A549 (cell line): ENCODE data around the gene CYB5RL. TPM values are rescaled to one million over a fixed set of nuclear protein-coding genes. Genes with fewer than 3 reads are reported as not detected.

Experiments used
- ATAC-seq, 2 experiments: fragments of 200-7000 bp in 1 of 2; fragments of >200 bp in 1 of 2; cut with Nextera tagmentation in 1 of 2; cut with Tn5 transposase in 1 of 2; 3 replicates each; pipeline versions ENCODE4 v1.8.0 to v1.9.1; 2018 to 2020; ENCODE audit warnings: mild to moderate bottlenecking in 1 of 2, moderate library complexity in 1 of 2
- CTCF ChIA-PET: fragments of 300-600 bp; sonication (Branson Sonifier 250); formaldehyde crosslinking; extraction: SDS; loops from one replicate; lab custom pipeline; 2021; ENCODE audit warnings: antibody characterized with exemption, inconsistent platforms; lab: Yijun Ruan, JAX
- POLR2A ChIA-PET: fragments of 350-600 bp; formaldehyde crosslinking; extraction: SDS; loops from one replicate; lab custom pipeline; 2021; ENCODE audit warnings: antibody characterized with exemption, inconsistent platforms; lab: Yijun Ruan, JAX
- DNase-seq, 2 experiments: peaks; one replicate each; pipeline versions ENCODE4 v3.0.0 to v3.0.0-alpha.2; 2011 to 2016; ENCODE audit warnings: low read depth in 1 of 2, low spot score in 1 of 2
- FAIRE-seq: peaks from 2 replicates; lab custom pipeline; 2011; peaks lifted over from hg19 to GRCh38; lab: Jason Lieb, UNC
- H3K27ac ChIP-seq, 2 experiments: fragments of >200 bp; sonication (Bioruptor Twin); formaldehyde crosslinking; 3 replicates each; pipeline ENCODE4 v1.5.1; 2016 to 2017
- H3K4me1 ChIP-seq: fragments of >200 bp; sonication (Bioruptor Twin); formaldehyde crosslinking; 3 replicates; pipeline ENCODE4 v1.6.1; 2016
- H3K4me2 ChIP-seq: fragments of >200 bp; sonication (Bioruptor Twin); formaldehyde crosslinking; 3 replicates; pipeline ENCODE4 v1.6.1; 2016
- H3K4me3 ChIP-seq: fragments of >200 bp; sonication (Bioruptor Twin); formaldehyde crosslinking; 3 replicates; pipeline ENCODE4 v1.5.1; 2016
- H3K9me3 ChIP-seq: fragments of >200 bp; sonication (Bioruptor Twin); formaldehyde crosslinking; 3 replicates; pipeline ENCODE4 v1.6.1; 2016
- CBX2 ChIP-seq: fragments of 200-600 bp; sonication (generic); IDR thresholded peaks from 2 replicates; pipeline ENCODE4 v1.6.1; 2016; ENCODE audit warnings: low read depth, mild to moderate bottlenecking, borderline replicate concordance
- CHD4 ChIP-seq: fragments of 200-600 bp; sonication (generic); IDR thresholded peaks from 2 replicates; pipeline ENCODE4 v1.6.1; 2016; ENCODE audit warnings: antibody characterized with exemption, mild to moderate bottlenecking, borderline replicate concordance
- EHMT2 ChIP-seq: fragments of 200-600 bp; sonication (generic); IDR thresholded peaks from 2 replicates; pipeline ENCODE4 v1.6.1; 2016; ENCODE audit warnings: antibody characterized with exemption, low read depth, mild to moderate bottlenecking, moderate library complexity
- ESRRA ChIP-seq: fragments of 150-350 bp; IDR thresholded peaks from 2 replicates; pipeline ENCODE4 v1.6.1; 2014; ENCODE audit warnings: mild to moderate bottlenecking, low read length, borderline replicate concordance
- FOXS1 ChIP-seq: fragments of 250-450 bp; sonication (Bioruptor Pico); IDR thresholded peaks from 2 replicates; pipeline ENCODE4 v1.5.0; 2020; ENCODE audit warnings: mild to moderate bottlenecking, moderate library complexity
- GATA3 ChIP-seq: IDR thresholded peaks from 2 replicates; pipeline ENCODE4 v1.6.1; 2012; ENCODE audit warnings: borderline replicate concordance
- HOXA7 ChIP-seq: fragments of 250-450 bp; sonication (Bioruptor Pico); IDR thresholded peaks from 2 replicates; pipeline ENCODE4 v1.5.0; 2020; ENCODE audit warnings: mild to moderate bottlenecking, moderate library complexity
- HOXB13 ChIP-seq: fragments of 250-450 bp; sonication (Bioruptor Pico); IDR thresholded peaks from 2 replicates; pipeline ENCODE4 v1.5.0; 2020; ENCODE audit warnings: low read depth, mild to moderate bottlenecking, moderate library complexity
- HOXB5 ChIP-seq: fragments of 250-450 bp; sonication (Bioruptor Pico); IDR thresholded peaks from 2 replicates; pipeline ENCODE4 v1.5.0; 2020; ENCODE audit warnings: mild to moderate bottlenecking, moderate library complexity
- JUN ChIP-seq, 2 experiments: fragments of >200 bp; sonication (Bioruptor Twin); formaldehyde crosslinking; IDR thresholded peaks; 2 replicates in 1 of 2; 3 replicates in 1 of 2; pipeline ENCODE4 v1.6.1; 2016 to 2017
- JUNB ChIP-seq: fragments of >200 bp; sonication (Bioruptor Twin); formaldehyde crosslinking; IDR thresholded peaks from 2 replicates; pipeline ENCODE4 v1.6.1; 2016
- MAFK ChIP-seq: fragments of 450-650 bp; IDR thresholded peaks from 2 replicates; pipeline ENCODE4 v1.6.1; 2014; ENCODE audit not compliant: partially characterized antibody
- MAZ ChIP-seq: fragments of 150-350 bp; IDR thresholded peaks from 2 replicates; pipeline ENCODE4 v1.6.1; 2014; ENCODE audit warnings: antibody characterized with exemption, low read depth, low read length, borderline replicate concordance
- MYC ChIP-seq: IDR thresholded peaks from 2 replicates; pipeline ENCODE4 v1.6.1; 2012; ENCODE audit warnings: mild to moderate bottlenecking, inconsistent platforms, low read length, improper control_type of control experiment, borderline replicate concordance
- NFE2L2 ChIP-seq: fragments of 150-350 bp; conservative IDR thresholded peaks from 2 replicates; pipeline ENCODE4 v1.6.1; 2014; ENCODE audit warnings: low read length
- POLR2AphosphoS2 ChIP-seq: conservative IDR thresholded peaks from 2 replicates; pipeline ENCODE4 v1.6.1; 2012; ENCODE audit warnings: low read length, improper control_type of control experiment, inconsistent platforms
- RAD21 ChIP-seq, 2 experiments: fragments of >200 bp in 1 of 2; sonication (Bioruptor Twin) in 1 of 2; formaldehyde crosslinking in 1 of 2; IDR thresholded peaks in 1 of 2; conservative IDR thresholded peaks in 1 of 2; 2 replicates in 1 of 2; 3 replicates in 1 of 2; pipeline ENCODE4 v1.6.1; 2012 to 2018; ENCODE audit warnings: inconsistent platforms in 1 of 2
- RCOR1 ChIP-seq: fragments of 150-350 bp; IDR thresholded peaks from 2 replicates; pipeline ENCODE4 v1.6.1; 2014; ENCODE audit warnings: antibody characterized with exemption, low read length, low read depth
- SREBF2 ChIP-seq: fragments of 450-650 bp; IDR thresholded peaks from 2 replicates; pipeline ENCODE4 v1.6.1; 2014; ENCODE audit warnings: mild to moderate bottlenecking, moderate library complexity
- ZC3H11A ChIP-seq: fragments of 450-650 bp; IDR thresholded peaks from 2 replicates; pipeline ENCODE4 v1.6.1; 2014; ENCODE audit warnings: antibody characterized with exemption, mild to moderate bottlenecking
- WGBS: methylation state at CpG from one replicate; pipeline ENCODE4 v1.1.6; 2017; ENCODE audit errors: missing lambda C conversion rate; 5-methylcytosine and 5-hydroxymethylcytosine counted together
- polyA plus RNA-seq, 4 experiments: library from polyadenylated mRNA; depleted of rRNA in 3 of 4; stranded (reverse); fragments of >200 nt; fragmentation: RNase III in 1 of 4; extraction: RNeasy Plus Mini Kit Qiagen cat#74134 plus additional on column Dnase treatment in 1 of 4; gene quantifications; 2 replicates in 3 of 4; 3 replicates in 1 of 4; pipeline ENCODE4 v1.2.3, GENCODE V29; 2011 to 2017
- TF ChIP-seq, protein P1 (sequence below): fragments of >200 bp; sonication (Bioruptor Twin); formaldehyde crosslinking; IDR thresholded peaks from 2 replicates; pipeline ENCODE4 v1.6.1; 2016
- TF ChIP-seq, protein P2 (sequence below): fragments of >200 bp; sonication (Bioruptor Twin); formaldehyde crosslinking; IDR thresholded peaks from 3 replicates; pipeline ENCODE4 v1.5.1; 2016
- TF ChIP-seq, protein P3 (sequence below): fragments of 250-450 bp; sonication (Bioruptor Pico); IDR thresholded peaks from 2 replicates; pipeline ENCODE4 v1.5.0; 2021; ENCODE audit warnings: mild to moderate bottlenecking, moderate library complexity, borderline replicate concordance
- TF ChIP-seq, protein P4 (sequence below): fragments of >200 bp; sonication (Bioruptor Twin); formaldehyde crosslinking; IDR thresholded peaks from 3 replicates; pipeline ENCODE4 v1.6.1; 2016

CYB5RL gene
- polyA plus RNA-seq, 2 of the 4 experiments (the other 2 are of a cell fraction), result 3.6 to 4.2 TPM

DNA sequence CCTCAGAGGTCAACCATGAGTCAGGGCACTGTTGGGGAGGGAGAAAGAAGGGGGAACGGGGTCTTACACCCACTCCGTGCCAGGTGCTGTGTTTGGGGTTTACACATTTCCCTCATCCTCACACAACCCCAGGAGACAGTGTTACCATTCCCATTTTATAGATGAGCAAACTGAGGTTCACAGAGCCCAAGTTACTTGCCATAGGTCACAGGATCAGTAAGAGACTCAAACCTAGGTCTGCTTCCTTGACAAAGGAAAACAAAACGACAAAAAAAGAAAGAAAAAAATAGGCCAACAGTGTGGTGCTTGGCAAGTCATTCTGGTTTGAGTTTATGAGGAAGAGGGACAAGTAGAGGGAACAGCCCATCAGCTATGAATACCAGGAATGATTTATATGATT lies 30.8 kb downstream of the CYB5RL start:
- H3K4me3 ChIP-seq, result no peak overlapping the region
- POLR2A ChIA-PET, result no interaction called here
- DNase-seq, result no peak
- H3K27ac ChIP-seq, result no peak overlapping the region
- ATAC-seq, result no peak
- TF ChIP-seq, protein P1, sequence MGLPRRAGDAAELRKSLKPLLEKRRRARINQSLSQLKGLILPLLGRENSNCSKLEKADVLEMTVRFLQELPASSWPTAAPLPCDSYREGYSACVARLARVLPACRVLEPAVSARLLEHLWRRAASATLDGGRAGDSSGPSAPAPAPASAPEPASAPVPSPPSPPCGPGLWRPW, result no peak
- TF ChIP-seq RAD21 (conservative IDR thresholded peaks at IDR 0.05 in 1 of 2, IDR thresholded peaks at IDR 0.05 in 1 of 2), result no peak
- no peak for TF ChIP-seq MYC
- no peak for TF ChIP-seq HOXB5 (CRISPR knock-in tag)
- TF ChIP-seq MAZ, result no peak
- TF ChIP-seq JUN (IDR thresholded peaks at IDR 0.05), result no peak
- TF ChIP-seq, protein P2, sequence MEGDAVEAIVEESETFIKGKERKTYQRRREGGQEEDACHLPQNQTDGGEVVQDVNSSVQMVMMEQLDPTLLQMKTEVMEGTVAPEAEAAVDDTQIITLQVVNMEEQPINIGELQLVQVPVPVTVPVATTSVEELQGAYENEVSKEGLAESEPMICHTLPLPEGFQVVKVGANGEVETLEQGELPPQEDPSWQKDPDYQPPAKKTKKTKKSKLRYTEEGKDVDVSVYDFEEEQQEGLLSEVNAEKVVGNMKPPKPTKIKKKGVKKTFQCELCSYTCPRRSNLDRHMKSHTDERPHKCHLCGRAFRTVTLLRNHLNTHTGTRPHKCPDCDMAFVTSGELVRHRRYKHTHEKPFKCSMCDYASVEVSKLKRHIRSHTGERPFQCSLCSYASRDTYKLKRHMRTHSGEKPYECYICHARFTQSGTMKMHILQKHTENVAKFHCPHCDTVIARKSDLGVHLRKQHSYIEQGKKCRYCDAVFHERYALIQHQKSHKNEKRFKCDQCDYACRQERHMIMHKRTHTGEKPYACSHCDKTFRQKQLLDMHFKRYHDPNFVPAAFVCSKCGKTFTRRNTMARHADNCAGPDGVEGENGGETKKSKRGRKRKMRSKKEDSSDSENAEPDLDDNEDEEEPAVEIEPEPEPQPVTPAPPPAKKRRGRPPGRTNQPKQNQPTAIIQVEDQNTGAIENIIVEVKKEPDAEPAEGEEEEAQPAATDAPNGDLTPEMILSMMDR, result no peak
- no peak for TF ChIP-seq CBX2
- no peak for TF ChIP-seq RCOR1
- TF ChIP-seq GATA3, result no peak
- TF ChIP-seq SREBF2, result no peak
- no peak for TF ChIP-seq POLR2AphosphoS2
- TF ChIP-seq JUNB, result no peak
- no peak for TF ChIP-seq NFE2L2
- no peak for TF ChIP-seq HOXB13 (CRISPR knock-in tag)
- no peak for TF ChIP-seq HOXA7
- no peak for TF ChIP-seq CHD4
- TF ChIP-seq EHMT2, result no peak
- TF ChIP-seq, all 56 proteins: peak for 0
- Histone ChIP-seq H3K4me2 (no peak overlapping the region), H3K4me1 (0 out of 3 replicates have a peak, but pooled peaks cover 3% of the 10 kb centered on the region), H3K9me3 (no peaks in the 10 kb centered on the region)
- CTCF ChIA-PET, result interaction anchor here (0.9 to 2.3 kb wide), 2 partner anchors 13 to 48 kb away, joined by 3 to 5 read pairs; no protein-coding TSS in a partner anchor
- WGBS, result 59% methylated on average over 3 of the region's 3 CpGs
- FAIRE-seq, result no peak

DNA sequence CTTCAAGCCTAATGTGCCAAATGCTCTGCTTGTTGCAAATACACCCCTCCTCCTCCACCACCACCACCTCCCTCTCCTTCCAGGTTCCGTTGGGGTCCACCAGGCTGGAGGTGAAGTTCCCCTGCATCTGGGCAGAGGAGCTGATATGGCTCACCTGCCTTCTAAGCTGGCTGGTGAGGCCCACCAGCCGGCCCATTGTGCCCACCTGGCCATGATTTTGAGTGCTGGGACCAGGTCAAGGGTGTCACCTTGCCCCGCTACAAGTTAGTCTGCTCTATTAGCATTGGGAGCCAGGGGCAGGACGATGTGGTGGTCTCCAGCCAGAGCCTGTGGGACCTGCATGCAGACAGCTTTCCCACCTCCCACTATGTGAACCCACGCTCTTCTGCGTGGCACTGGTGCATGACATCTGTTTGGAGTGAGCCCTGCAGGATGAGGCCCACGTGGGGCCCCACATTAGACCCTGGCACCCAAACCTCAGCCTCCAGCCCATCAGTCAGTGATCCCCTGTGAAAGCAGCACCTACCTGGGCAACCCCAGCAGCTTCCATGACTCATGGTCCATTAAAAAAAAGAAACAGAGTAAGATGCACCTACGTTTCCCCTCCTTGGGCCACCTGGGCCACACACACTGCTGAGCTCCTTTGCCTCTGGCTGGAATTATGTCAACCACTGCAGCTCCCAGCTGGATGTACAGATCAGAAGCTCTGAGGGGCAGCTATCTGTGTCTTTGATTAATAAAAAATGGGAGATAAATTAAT lies 31.4 kb downstream of the CYB5RL start:
- POLR2A ChIA-PET, result no interaction called here
- Histone ChIP-seq H3K4me3 (no peak overlapping the region), H3K27ac (peak overlapping the region in 1 of 2 experiments; percentile 24; a peak in 1 of 6 replicates), H3K4me1 (0 out of 3 replicates have a peak, but pooled peaks cover 3% of the 10 kb centered on the region)
- CTCF ChIA-PET, result interaction anchor here (0.9 to 2.3 kb wide), 3 partner anchors 14 to 130 kb away, joined by 3 to 5 read pairs (median 3); no protein-coding TSS in a partner anchor
- 81% methylated on average over 5 of the region's 8 CpGs for WGBS
- TF ChIP-seq FOXS1 (CRISPR knock-in tag), result no peak
- no peak for TF ChIP-seq ESRRA
- TF ChIP-seq, protein P3, sequence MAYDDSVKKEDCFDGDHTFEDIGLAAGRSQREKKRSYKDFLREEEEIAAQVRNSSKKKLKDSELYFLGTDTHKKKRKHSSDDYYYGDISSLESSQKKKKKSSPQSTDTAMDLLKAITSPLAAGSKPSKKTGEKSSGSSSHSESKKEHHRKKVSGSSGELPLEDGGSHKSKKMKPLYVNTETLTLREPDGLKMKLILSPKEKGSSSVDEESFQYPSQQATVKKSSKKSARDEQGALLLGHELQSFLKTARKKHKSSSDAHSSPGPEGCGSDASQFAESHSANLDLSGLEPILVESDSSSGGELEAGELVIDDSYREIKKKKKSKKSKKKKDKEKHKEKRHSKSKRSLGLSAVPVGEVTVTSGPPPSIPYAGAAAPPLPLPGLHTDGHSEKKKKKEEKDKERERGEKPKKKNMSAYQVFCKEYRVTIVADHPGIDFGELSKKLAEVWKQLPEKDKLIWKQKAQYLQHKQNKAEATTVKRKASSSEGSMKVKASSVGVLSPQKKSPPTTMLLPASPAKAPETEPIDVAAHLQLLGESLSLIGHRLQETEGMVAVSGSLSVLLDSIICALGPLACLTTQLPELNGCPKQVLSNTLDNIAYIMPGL (CRISPR knock-in tag), result no peak
- no peak for TF ChIP-seq ZC3H11A
- TF ChIP-seq, protein P4, sequence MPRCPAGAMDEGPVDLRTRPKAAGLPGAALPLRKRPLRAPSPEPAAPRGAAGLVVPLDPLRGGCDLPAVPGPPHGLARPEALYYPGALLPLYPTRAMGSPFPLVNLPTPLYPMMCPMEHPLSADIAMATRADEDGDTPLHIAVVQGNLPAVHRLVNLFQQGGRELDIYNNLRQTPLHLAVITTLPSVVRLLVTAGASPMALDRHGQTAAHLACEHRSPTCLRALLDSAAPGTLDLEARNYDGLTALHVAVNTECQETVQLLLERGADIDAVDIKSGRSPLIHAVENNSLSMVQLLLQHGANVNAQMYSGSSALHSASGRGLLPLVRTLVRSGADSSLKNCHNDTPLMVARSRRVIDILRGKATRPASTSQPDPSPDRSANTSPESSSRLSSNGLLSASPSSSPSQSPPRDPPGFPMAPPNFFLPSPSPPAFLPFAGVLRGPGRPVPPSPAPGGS, result no peak
- no peak for TF ChIP-seq MAFK
- TF ChIP-seq, all 56 proteins: peak for 0
- no peaks in the 10 kb centered on the region for H3K9me3 ChIP-seq
- DNase-seq (no peak), ATAC-seq (no peak), FAIRE-seq (no peak)
- H3K4me2 ChIP-seq, result no peak overlapping the region
